ENCODE measurements around the gene IRF2BP1.

DNA sequence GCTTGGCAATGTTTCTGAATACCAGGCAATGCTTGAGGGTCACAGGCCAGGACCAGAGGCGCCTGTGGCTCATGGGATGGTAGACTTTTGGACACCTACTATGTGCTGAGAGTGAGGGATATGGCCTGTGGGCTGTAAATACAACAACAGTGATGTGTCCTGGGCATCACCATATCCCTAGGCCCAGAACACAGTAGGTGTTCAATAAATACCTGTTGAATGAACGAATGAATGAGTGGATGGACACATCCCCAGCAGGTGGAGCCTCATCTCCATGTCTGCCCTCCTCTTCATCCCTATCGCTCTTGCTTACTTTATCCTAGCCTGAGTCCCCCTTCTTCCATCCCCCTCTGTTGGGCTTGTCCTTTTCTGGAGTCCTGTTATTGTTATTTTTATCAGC is 45.1 kb upstream of the IRF2BP1 start:
- TF ChIP-seq, protein P1, sequence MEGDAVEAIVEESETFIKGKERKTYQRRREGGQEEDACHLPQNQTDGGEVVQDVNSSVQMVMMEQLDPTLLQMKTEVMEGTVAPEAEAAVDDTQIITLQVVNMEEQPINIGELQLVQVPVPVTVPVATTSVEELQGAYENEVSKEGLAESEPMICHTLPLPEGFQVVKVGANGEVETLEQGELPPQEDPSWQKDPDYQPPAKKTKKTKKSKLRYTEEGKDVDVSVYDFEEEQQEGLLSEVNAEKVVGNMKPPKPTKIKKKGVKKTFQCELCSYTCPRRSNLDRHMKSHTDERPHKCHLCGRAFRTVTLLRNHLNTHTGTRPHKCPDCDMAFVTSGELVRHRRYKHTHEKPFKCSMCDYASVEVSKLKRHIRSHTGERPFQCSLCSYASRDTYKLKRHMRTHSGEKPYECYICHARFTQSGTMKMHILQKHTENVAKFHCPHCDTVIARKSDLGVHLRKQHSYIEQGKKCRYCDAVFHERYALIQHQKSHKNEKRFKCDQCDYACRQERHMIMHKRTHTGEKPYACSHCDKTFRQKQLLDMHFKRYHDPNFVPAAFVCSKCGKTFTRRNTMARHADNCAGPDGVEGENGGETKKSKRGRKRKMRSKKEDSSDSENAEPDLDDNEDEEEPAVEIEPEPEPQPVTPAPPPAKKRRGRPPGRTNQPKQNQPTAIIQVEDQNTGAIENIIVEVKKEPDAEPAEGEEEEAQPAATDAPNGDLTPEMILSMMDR (IDR thresholded peaks at IDR 0.05), result no peak
- TF ChIP-seq POLR2A (IDR thresholded peaks at IDR 0.05; ENCODE audit: low read depth) (no peak), EP300 (IDR thresholded peaks at IDR 0.05) (no peak), POLR2AphosphoS5 (IDR thresholded peaks at IDR 0.05) (no peak)

All from esophagus muscularis mucosa (tissue), 4 donors.